ENCODE results near the gene ULK4.

ULK4 gene

DNA sequence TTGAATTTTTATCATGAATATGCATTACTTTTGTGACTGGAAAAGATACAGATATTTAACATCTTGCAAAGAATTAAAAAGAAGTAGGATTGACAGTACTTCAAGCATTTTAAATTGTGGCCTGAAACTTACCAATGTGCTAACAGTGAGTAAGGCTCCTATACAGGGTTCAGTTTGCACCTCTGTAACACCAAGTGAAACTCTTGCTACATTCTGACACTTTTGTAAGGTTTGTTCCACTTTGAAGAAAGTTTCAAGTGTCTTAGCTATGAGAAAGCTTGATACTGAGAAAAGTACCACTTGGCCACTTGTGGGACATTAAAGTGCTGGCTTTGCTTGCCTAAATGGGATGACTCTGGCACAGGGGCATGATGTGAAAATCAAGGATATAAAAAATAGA is 473.4 kb downstream of the ULK4 start:
- TF ChIP-seq, protein P1, sequence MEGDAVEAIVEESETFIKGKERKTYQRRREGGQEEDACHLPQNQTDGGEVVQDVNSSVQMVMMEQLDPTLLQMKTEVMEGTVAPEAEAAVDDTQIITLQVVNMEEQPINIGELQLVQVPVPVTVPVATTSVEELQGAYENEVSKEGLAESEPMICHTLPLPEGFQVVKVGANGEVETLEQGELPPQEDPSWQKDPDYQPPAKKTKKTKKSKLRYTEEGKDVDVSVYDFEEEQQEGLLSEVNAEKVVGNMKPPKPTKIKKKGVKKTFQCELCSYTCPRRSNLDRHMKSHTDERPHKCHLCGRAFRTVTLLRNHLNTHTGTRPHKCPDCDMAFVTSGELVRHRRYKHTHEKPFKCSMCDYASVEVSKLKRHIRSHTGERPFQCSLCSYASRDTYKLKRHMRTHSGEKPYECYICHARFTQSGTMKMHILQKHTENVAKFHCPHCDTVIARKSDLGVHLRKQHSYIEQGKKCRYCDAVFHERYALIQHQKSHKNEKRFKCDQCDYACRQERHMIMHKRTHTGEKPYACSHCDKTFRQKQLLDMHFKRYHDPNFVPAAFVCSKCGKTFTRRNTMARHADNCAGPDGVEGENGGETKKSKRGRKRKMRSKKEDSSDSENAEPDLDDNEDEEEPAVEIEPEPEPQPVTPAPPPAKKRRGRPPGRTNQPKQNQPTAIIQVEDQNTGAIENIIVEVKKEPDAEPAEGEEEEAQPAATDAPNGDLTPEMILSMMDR (IDR thresholded peaks at IDR 0.05; ENCODE audit: extremely low read depth, missing control alignments) = no peak
- no peak for DNase-seq (ENCODE audit: low spot score)

DNA sequence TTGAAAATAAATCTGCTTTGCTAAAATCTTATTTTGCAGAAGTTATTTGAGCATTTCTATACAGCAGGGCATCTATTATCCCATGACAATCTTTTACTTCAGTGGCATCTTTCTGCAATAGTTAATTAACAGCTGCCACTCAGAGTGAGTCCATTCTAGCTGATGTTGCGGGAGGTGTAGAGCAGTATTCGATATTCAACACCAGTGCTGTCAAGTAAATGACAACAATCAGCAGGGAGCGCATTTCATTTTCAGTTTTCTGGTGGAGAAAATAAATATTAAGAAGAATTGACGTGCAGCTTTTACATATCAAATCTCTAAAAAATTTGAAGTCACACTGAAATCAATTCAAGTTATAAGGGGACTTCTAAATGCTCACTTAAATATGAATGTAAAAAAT is 476.4 kb downstream of the ULK4 start:
- TF ChIP-seq, protein P1 (IDR thresholded peaks at IDR 0.05; ENCODE audit: extremely low read depth, missing control alignments) = no peak
- DNase-seq (ENCODE audit: low spot score) = no peak

DNA sequence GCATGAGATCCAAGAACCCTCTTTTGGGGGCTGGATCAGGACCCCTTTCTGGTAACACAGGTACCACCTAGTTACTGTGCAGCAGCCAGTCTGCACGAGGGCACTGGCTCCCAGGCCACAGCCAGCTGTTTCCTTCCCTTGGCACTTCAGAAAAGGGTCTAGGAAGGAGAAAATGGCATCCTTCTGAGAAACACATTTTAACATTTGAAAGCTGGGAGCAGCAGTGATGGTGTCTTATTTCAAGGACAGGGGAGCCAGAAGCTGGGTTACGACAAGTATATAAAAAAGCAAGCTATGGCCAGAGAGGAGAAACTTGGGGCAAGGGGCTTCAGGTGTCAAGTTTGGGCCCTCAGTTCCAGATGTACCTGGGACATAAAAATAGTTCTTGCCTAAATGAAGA is 479.8 kb downstream of the ULK4 start:
- DNase-seq (ENCODE audit: low spot score) = no peak
- TF ChIP-seq, protein P1 (IDR thresholded peaks at IDR 0.05; ENCODE audit: extremely low read depth, missing control alignments) = no peak

DNA sequence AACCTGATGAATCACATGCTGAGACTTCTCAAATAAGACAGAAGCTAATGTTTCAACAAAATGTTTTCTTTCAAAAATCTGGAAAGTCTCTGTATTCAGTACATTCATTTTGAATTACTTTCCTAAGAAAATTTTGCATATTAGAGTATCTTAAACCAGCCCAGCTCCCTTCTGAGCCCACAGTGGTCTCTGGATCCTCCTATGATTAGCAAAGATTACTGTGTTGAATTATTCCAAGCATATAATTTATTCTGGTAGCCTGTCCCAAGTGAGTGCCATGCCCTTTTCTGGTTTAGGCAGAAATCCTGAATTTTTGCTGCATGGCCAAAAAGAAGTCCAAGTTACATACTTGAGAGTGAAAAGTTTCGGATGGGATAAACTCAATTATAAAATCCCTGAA is 483.6 kb downstream of the ULK4 start:
- TF ChIP-seq, protein P1 (IDR thresholded peaks at IDR 0.05; ENCODE audit: extremely low read depth, missing control alignments) = no peak
- DNase-seq (ENCODE audit: low spot score) = no peak

DNA sequence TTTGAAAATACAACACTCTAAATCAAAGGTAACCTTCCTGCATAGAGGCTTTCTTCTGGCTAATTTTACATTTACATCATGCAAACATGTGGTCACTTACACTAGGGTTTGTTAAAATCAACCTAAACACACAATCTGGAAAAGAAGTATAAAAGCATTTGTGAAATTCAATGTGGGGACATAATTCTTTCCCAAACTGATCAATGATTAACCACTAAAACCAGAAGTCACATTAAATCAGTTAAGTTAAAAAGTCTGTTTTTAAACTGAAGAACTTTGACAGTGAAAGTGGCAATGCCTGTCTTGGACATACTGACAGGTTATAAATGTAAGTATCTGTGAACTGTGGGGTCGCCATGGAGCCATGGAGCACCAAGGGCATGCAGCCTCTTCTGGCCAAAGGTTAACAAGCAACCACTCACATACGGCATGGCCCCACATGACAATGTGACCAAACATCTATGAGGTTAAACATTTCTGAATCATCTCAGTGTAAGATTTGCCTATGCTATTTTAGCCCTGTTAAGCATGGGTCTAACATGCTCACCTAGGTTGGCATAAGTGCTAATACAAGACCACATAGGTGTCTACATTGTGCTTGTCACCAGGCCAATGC is 484.4 kb downstream of the ULK4 start:
- no peak for DNase-seq (ENCODE audit: low spot score)
- TF ChIP-seq, protein P1 (IDR thresholded peaks at IDR 0.05; ENCODE audit: extremely low read depth, missing control alignments) = no peak

GRCh38 chr3:41469083-41469482 is 492.8 kb downstream of the ULK4 start:
- no peak for DNase-seq (ENCODE audit: low spot score)
- TF ChIP-seq, protein P1 (IDR thresholded peaks at IDR 0.05; ENCODE audit: extremely low read depth, missing control alignments) = no peak

- DNase-seq (ENCODE audit: low spot score) = no peak
- TF ChIP-seq, protein P1 (IDR thresholded peaks at IDR 0.05; ENCODE audit: extremely low read depth, missing control alignments) = no peak
These were observed 494.4 kb downstream of the ULK4 start for GRCh38 chr3:41467481-41467880.

Measured in GM20000 (cell line).